ENCODE data around the gene GRM7. TPM values are rescaled to one million over a fixed set of nuclear protein-coding genes. Genes with fewer than 3 reads are reported as not detected.

GRM7 gene
- total and polyA plus RNA-seq, 9 of the 15 experiments (the other 6 are each of a cell fraction or from before 2014, with no cell fraction given), result not detected

GRCh38 chr3:6821411-6821810, 39.5 kb upstream of the GRM7 start:
- H3K4me2 ChIP-seq (ENCODE audit: insufficient read depth, low read length), result no peak overlapping the region
- H3K4me1 ChIP-seq (replicated peaks in 1 of 2; ENCODE audit: control insufficient read depth in 2 of 2, insufficient read depth in 2 of 2, low read length in 2 of 2), result no peaks in the 10 kb centered on the region
- intact Hi-C loops (cut with micrococcal nuclease) (no loop called here), in situ Hi-C loops (cut with MboI) (no loop called here)
- no peak overlapping the region for H3K27ac ChIP-seq (ENCODE audit: extremely low read depth, low read depth, low read length)
- ATAC-seq, result no peak
- WGBS (ENCODE audit: insufficient coverage, low coverage, missing lambda C conversion rate), result 3% methylated on average over 3 of the region's 3 CpGs
- CTCF ChIA-PET (ENCODE audit: low intra/inter-chr PET ratio), result no interaction called here
- BruUV-seq (replicated peaks), result no TSS peak
- no peak overlapping the region for H3K9ac ChIP-seq (ENCODE audit: insufficient read depth in 1 of 2, low read depth in 2 of 2, low read length in 2 of 2)
- H3K79me2 ChIP-seq (ENCODE audit: control insufficient read depth, insufficient read depth, low read length), result no peaks in the 10 kb centered on the region
- TF ChIP-seq SREBF1 (IDR thresholded peaks at IDR 0.05; ENCODE audit: borderline replicate concordance, low read depth, low read length) (no peak), HSF4 (CRISPR knock-in tag; IDR thresholded peaks at IDR 0.05; ENCODE audit: borderline replicate concordance) (no peak)
- no peaks in the 10 kb centered on the region for H4K20me1 ChIP-seq (replicated peaks; ENCODE audit: control insufficient read depth, insufficient read depth, low read length)
- no peak for FAIRE-seq
- no peak overlapping the region for H3K4me3 ChIP-seq
- H3K36me3 ChIP-seq (ENCODE audit: control insufficient read depth, insufficient read depth, low read length), result no peaks in the 10 kb centered on the region
- H2AFZ ChIP-seq (ENCODE audit: low read depth, low read length), result no peak overlapping the region
- no peaks in the 10 kb centered on the region for H3K9me3 ChIP-seq (replicated peaks; ENCODE audit: control insufficient read depth, insufficient read depth, low read depth, low read length)
- no peaks in the 10 kb centered on the region for H3K27me3 ChIP-seq (ENCODE audit: control insufficient read depth in 2 of 2, insufficient read depth in 2 of 2, low read length in 2 of 2)
- H3K9me1 ChIP-seq (ENCODE audit: control insufficient read depth, insufficient read depth, low read length), result no peaks in the 10 kb centered on the region
- DNase-seq (ENCODE audit: extremely low read depth in 1 of 4, low spot score in 3 of 4), result no peak
- POLR2A ChIA-PET, result no interaction called here

GRCh38 chr3:6825524-6825923, 35.4 kb upstream of the GRM7 start:
- Histone ChIP-seq H3K27ac (ENCODE audit: extremely low read depth, low read depth, low read length) (no peak overlapping the region), H3K9me1 (ENCODE audit: control insufficient read depth, insufficient read depth, low read length) (no peaks in the 10 kb centered on the region), H3K9ac (ENCODE audit: insufficient read depth in 1 of 2, low read depth in 2 of 2, low read length in 2 of 2) (no peak overlapping the region), H3K4me3 (no peak overlapping the region), H3K79me2 (ENCODE audit: control insufficient read depth, insufficient read depth, low read length) (no peaks in the 10 kb centered on the region), H4K20me1 (replicated peaks; ENCODE audit: control insufficient read depth, insufficient read depth, low read length) (no peaks in the 10 kb centered on the region), H3K9me3 (replicated peaks; ENCODE audit: control insufficient read depth, insufficient read depth, low read depth, low read length) (no peaks in the 10 kb centered on the region), H3K4me1 (replicated peaks in 1 of 2; ENCODE audit: control insufficient read depth in 2 of 2, insufficient read depth in 2 of 2, low read length in 2 of 2) (no peaks in the 10 kb centered on the region), H3K27me3 (ENCODE audit: control insufficient read depth in 2 of 2, insufficient read depth in 2 of 2, low read length in 2 of 2) (no peaks in the 10 kb centered on the region), H3K4me2 (ENCODE audit: insufficient read depth, low read length) (no peak overlapping the region), H2AFZ (ENCODE audit: low read depth, low read length) (no peak overlapping the region), H3K36me3 (ENCODE audit: control insufficient read depth, insufficient read depth, low read length) (no peaks in the 10 kb centered on the region)
- ATAC-seq (no peak), DNase-seq (ENCODE audit: extremely low read depth in 1 of 4, low spot score in 3 of 4) (no peak), FAIRE-seq (no peak)
- POLR2A ChIA-PET, result no interaction called here
- 0% methylated on average over 1 of the region's 1 CpG for WGBS (ENCODE audit: insufficient coverage, low coverage, missing lambda C conversion rate)
- intact Hi-C loops (cut with micrococcal nuclease), result no loop called here
- CTCF ChIA-PET (ENCODE audit: low intra/inter-chr PET ratio), result no interaction called here
- no TSS peak for BruUV-seq (replicated peaks)
- in situ Hi-C loops (cut with MboI), result no loop called here
- no peak for TF ChIP-seq ZNF318 (IDR thresholded peaks at IDR 0.05; ENCODE audit: borderline replicate concordance in 1 of 2, low read depth in 1 of 2)
- TF ChIP-seq FOS (IDR thresholded peaks at IDR 0.05; ENCODE audit: extremely low read depth, insufficient read length), result no peak
- no peak for TF ChIP-seq CREBBP (IDR thresholded peaks at IDR 0.05; ENCODE audit: low read depth, low read length)
- no peak for TF ChIP-seq ZSCAN32 (CRISPR knock-in tag; IDR thresholded peaks at IDR 0.05)
- TF ChIP-seq MCM5 (IDR thresholded peaks at IDR 0.05; ENCODE audit: low read depth), result no peak
- no peak for TF ChIP-seq RAD51 (IDR thresholded peaks at IDR 0.05; ENCODE audit: borderline replicate concordance, low read depth)
- TF ChIP-seq DPF2 (IDR thresholded peaks at IDR 0.05), result no peak
- no peak for TF ChIP-seq MCM2 (IDR thresholded peaks at IDR 0.05; ENCODE audit: low read depth)

Data from K562 (cell line).